ENCODE data around the gene NCKAP5.

Gene NCKAP5

GRCh38 chr2:133086176-133086575, 482.1 kb downstream of the NCKAP5 start:
- TF ChIP-seq CTCF (IDR thresholded peaks at IDR 0.05; ENCODE audit: low read depth, low read length), result no peak
- no peak for DNase-seq
- Histone ChIP-seq H3K4me1 (peaks cover 4% of the 10 kb centered on the region), H3K36me3 (no peaks in the 10 kb centered on the region), H3K9me3 (no peaks in the 10 kb centered on the region), H3K27me3 (no peaks in the 10 kb centered on the region), H3K4me3 (ENCODE audit: low read depth, low read length) (no peak overlapping the region)

GRCh38 chr2:133085646-133086045, 482.6 kb downstream of the NCKAP5 start:
- DNase-seq, result peak; percentile 55
- TF ChIP-seq CTCF (IDR thresholded peaks at IDR 0.05; ENCODE audit: low read depth, low read length), result no peak
- no peaks in the 10 kb centered on the region for H3K36me3 ChIP-seq
- H3K4me1 ChIP-seq, result peaks cover 4% of the 10 kb centered on the region
- no peaks in the 10 kb centered on the region for H3K9me3 ChIP-seq
- H3K27me3 ChIP-seq, result no peaks in the 10 kb centered on the region
- H3K4me3 ChIP-seq (ENCODE audit: low read depth, low read length), result no peak overlapping the region

- DNase-seq, result no peak
- TF ChIP-seq CTCF (IDR thresholded peaks at IDR 0.05; ENCODE audit: low read depth, low read length), result no peak
- no peak overlapping the region for H3K4me3 ChIP-seq (ENCODE audit: low read depth, low read length)
- H3K4me1 ChIP-seq, result peaks cover 4% of the 10 kb centered on the region
- no peaks in the 10 kb centered on the region for H3K36me3 ChIP-seq
- H3K27me3 ChIP-seq, result no peaks in the 10 kb centered on the region
- no peaks in the 10 kb centered on the region for H3K9me3 ChIP-seq
Measured at GRCh38 chr2:133082034-133082433, 486.2 kb downstream of the NCKAP5 start.

- no peaks in the 10 kb centered on the region for H3K36me3 ChIP-seq
- peaks cover under 1% of the 10 kb centered on the region for H3K4me1 ChIP-seq
- H3K9me3 ChIP-seq, result no peaks in the 10 kb centered on the region
- no peak overlapping the region for H3K4me3 ChIP-seq (ENCODE audit: low read depth, low read length)
- no peak for TF ChIP-seq CTCF (IDR thresholded peaks at IDR 0.05; ENCODE audit: low read depth, low read length)
- H3K27me3 ChIP-seq, result no peaks in the 10 kb centered on the region
- no peak for DNase-seq
Measured at GRCh38 chr2:133080822-133081221, 487.4 kb downstream of the NCKAP5 start.

GRCh38 chr2:133078667-133079411, 489.4 kb downstream of the NCKAP5 start:
- TF ChIP-seq CTCF (IDR thresholded peaks at IDR 0.05; ENCODE audit: low read depth, low read length), result no peak
- Histone ChIP-seq H3K4me3 (ENCODE audit: low read depth, low read length) (no peak overlapping the region), H3K9me3 (no peaks in the 10 kb centered on the region), H3K4me1 (no peaks in the 10 kb centered on the region), H3K36me3 (no peaks in the 10 kb centered on the region), H3K27me3 (no peaks in the 10 kb centered on the region)
- DNase-seq, result no peak

DNA sequence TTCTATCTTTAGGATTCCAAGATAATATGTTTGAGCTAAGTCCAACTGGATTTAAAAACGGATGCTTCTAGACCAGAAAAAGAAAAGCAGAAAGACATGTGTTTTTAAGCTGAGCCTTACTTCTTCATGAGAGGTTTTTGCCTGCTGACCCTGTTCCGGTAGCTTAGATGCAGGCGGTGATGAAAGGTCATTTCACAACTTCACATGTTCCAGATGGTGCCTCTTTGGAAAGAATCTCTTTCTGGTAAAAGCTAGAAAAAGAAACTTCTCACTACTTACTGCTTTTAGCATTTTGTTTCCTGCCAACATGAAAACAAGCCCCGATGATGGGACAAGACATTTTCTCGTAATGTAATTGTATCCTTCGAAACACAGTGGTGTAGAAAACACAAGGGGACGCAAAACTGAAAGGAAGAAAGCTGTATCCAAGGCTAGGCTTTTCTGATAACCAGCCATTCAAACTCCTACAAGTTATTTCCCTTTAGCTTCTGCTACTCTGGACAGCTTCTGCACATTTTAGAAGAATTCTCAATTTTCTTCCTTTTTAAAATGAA, 490.9 kb downstream of the NCKAP5 start:
- Histone ChIP-seq H3K4me1 (no peaks in the 10 kb centered on the region), H3K36me3 (no peaks in the 10 kb centered on the region), H3K4me3 (ENCODE audit: low read depth, low read length) (no peak overlapping the region), H3K27me3 (no peaks in the 10 kb centered on the region), H3K9me3 (no peaks in the 10 kb centered on the region)
- DNase-seq, result no peak
- TF ChIP-seq CTCF (IDR thresholded peaks at IDR 0.05; ENCODE audit: low read depth, low read length), result no peak

Measured in BE2C (cell line).